ENCODE data around the gene ICOSLG.
"Not testable (repeated sequence)": the region's sequence is repeated elsewhere in the genome, so short reads cannot be mapped to it uniquely, and the experiment has no call there.

ICOSLG gene

GRCh38 chr21:44176127-44176526, 64.6 kb downstream of the ICOSLG start:
- not testable (repeated sequence) for ATAC-seq, DNase-seq

GRCh38 chr21:44175189-44175588, 65.6 kb downstream of the ICOSLG start:
- not testable (repeated sequence) for DNase-seq, ATAC-seq
